NB4 (cell line): Measurements from ENCODE around the gene OR2AE1.
A peak's percentile ranks its signal among the peaks of the same experiment; 100 is the strongest.

ENCODE experiments used
- DNase-seq: peaks from one replicate; pipeline ENCODE4 v3.0.0; 2010; ENCODE audit warnings: low read depth
- H3K4me3 ChIP-seq: one replicate; pipeline ENCODE4 v1.5.1; 2011; ENCODE audit warnings: mild to moderate bottlenecking, low read depth, low read length, moderate library complexity
- CTCF ChIP-seq: IDR thresholded peaks from one replicate; pipeline ENCODE4 v1.5.1; 2012; ENCODE audit warnings: low read depth, low read length
- MAX ChIP-seq: IDR thresholded peaks from 2 replicates; pipeline ENCODE4 v1.6.1; 2011; ENCODE audit warnings: low read depth, low read length
- MYC ChIP-seq: IDR thresholded peaks from 2 replicates; pipeline ENCODE4 v1.6.1; 2011; ENCODE audit warnings: low read depth, low read length
- POLR2A ChIP-seq: IDR thresholded peaks from 2 replicates; pipeline ENCODE4 v1.6.1; 2011; ENCODE audit warnings: mild to moderate bottlenecking; ENCODE audit not compliant: insufficient read length; ENCODE audit errors: extremely low read depth

OR2AE1 gene

GRCh38 chr7:99876933-99877332 is at the start of gene OR2AE1:
TSS of gene OR2AE1 (minus strand) at chr7:99877033. CDS start at chr7:99877033, 0 bp downstream.
- DNase-seq: no peak
- no peak within 1 kb of the TSS for H3K4me3 ChIP-seq
- TF ChIP-seq CTCF: no peak
- no peak for TF ChIP-seq MAX
- no peak for TF ChIP-seq MYC
- no peak for TF ChIP-seq POLR2A

- TF ChIP-seq MYC (no peak), CTCF (no peak), MAX (no peak), POLR2A (no peak)
- no peak overlapping the region for H3K4me3 ChIP-seq
- DNase-seq: no peak
Observed at GRCh38 chr7:99926321-99926720, 49.5 kb upstream of the OR2AE1 start.

GRCh38 chr7:99923200-99923599 is 46.4 kb upstream of the OR2AE1 start:
- DNase-seq: no peak
- H3K4me3 ChIP-seq: no peak overlapping the region
- TF ChIP-seq MAX: no peak
- TF ChIP-seq MYC: no peak
- TF ChIP-seq POLR2A: no peak
- no peak for TF ChIP-seq CTCF

- TF ChIP-seq CTCF: no peak
- no peak for TF ChIP-seq POLR2A
- TF ChIP-seq MYC: no peak
- no peak for TF ChIP-seq MAX
Observed at GRCh38 chr7:99920149-99920548, 43.3 kb upstream of the OR2AE1 start.

GRCh38 chr7:99919814-99920112 is 42.9 kb upstream of the OR2AE1 start:
- TF ChIP-seq MAX (no peak), CTCF (no peak), POLR2A (no peak), MYC (no peak)
- H3K4me3 ChIP-seq: peak overlapping the region; percentile 96
- no peak for DNase-seq

More at GRCh38 chr7:99920149-99920548, 43.3 kb upstream of the OR2AE1 start:
- H3K4me3 ChIP-seq: peak overlapping the region; percentile 96
- DNase-seq: peak; percentile 32
